PFSK-1 (cell line): Measurements from ENCODE around the gene PILRA.

Experiments used
- FOXP2 ChIP-seq: optimal IDR thresholded peaks from 2 replicates; pipeline ENCODE3; 2011; ENCODE audit warnings: borderline replicate concordance, control low read depth, inconsistent platforms; ENCODE audit not compliant: insufficient read depth; ENCODE audit errors: extremely low read length, extremely low read depth
- POLR2AphosphoS5 ChIP-seq: IDR thresholded peaks from 2 replicates; pipeline ENCODE4 v1.6.1; 2012; ENCODE audit warnings: low read depth, mild to moderate bottlenecking, control low read depth, low read length, moderate library complexity
- REST ChIP-seq, 2 experiments: IDR thresholded peaks; 2 replicates each; pipeline versions ENCODE4 v1.6.1 to v1.8.0; 2011 to 2012; ENCODE audit warnings: low read depth in 2 of 2, low read length in 2 of 2, control low read depth in 1 of 2, inconsistent platforms in 1 of 2, mild to moderate bottlenecking in 1 of 2, moderate library complexity in 1 of 2; ENCODE audit not compliant: insufficient read depth in 1 of 2
- SIN3A ChIP-seq: IDR thresholded peaks from 2 replicates; pipeline ENCODE4 v1.6.1; 2012; ENCODE audit warnings: mild to moderate bottlenecking, low read length, moderate library complexity, borderline replicate concordance; ENCODE audit not compliant: insufficient read depth
- TAF1 ChIP-seq: IDR thresholded peaks from 2 replicates; pipeline ENCODE4 v1.6.1; 2012; ENCODE audit warnings: low read length, control low read depth, borderline replicate concordance; ENCODE audit not compliant: insufficient read depth

The PILRA gene

GRCh38 chr7:100364480-100364879 lies 8.8 kb upstream of the PILRA start:
- TF ChIP-seq FOXP2, result no peak
- TF ChIP-seq REST (IDR thresholded peaks at IDR 0.05; ENCODE audit: insufficient read depth in 1 of 2, low read depth in 2 of 2, low read length in 2 of 2), result no peak
- no peak for TF ChIP-seq POLR2AphosphoS5
- TF ChIP-seq TAF1, result no peak
- TF ChIP-seq SIN3A, result no peak

- TF ChIP-seq FOXP2 (no peak), SIN3A (no peak), POLR2AphosphoS5 (no peak; the same call in 1 of the 2 replicates), TAF1 (no peak), REST (IDR thresholded peaks at IDR 0.05; ENCODE audit: insufficient read depth in 1 of 2, low read depth in 2 of 2, low read length in 2 of 2) (no peak)
Measured at GRCh38 chr7:100366411-100367250, 6.7 kb upstream of the PILRA start.

- TF ChIP-seq POLR2AphosphoS5 (peak; percentile 61), SIN3A (no peak)
Measured at GRCh38 chr7:100367251-100367620, 6.1 kb upstream of the PILRA start.

GRCh38 chr7:100367676-100368613 lies 5.3 kb upstream of the PILRA start:
- TF ChIP-seq FOXP2, result no peak
- no peak for TF ChIP-seq SIN3A
- no peak for TF ChIP-seq REST (IDR thresholded peaks at IDR 0.05; ENCODE audit: insufficient read depth in 1 of 2, low read depth in 2 of 2, low read length in 2 of 2)
- TF ChIP-seq TAF1, result no peak
- no peak; the same call in 1 of the 2 replicates for TF ChIP-seq POLR2AphosphoS5

- no peak for TF ChIP-seq SIN3A
- TF ChIP-seq FOXP2, result no peak
- no peak for TF ChIP-seq TAF1
- TF ChIP-seq REST (IDR thresholded peaks at IDR 0.05; ENCODE audit: insufficient read depth in 1 of 2, low read depth in 2 of 2, low read length in 2 of 2), result no peak
- TF ChIP-seq POLR2AphosphoS5, result no peak
Measured at GRCh38 chr7:100369105-100369504, 4.2 kb upstream of the PILRA start.
